A549 (cell line): ENCODE data around the gene IL4I1. TPM values are rescaled to one million over a fixed set of nuclear protein-coding genes. Genes with fewer than 3 reads are reported as not detected.

Experiments
- ATAC-seq, 2 experiments: fragments of 200-7000 bp in 1 of 2; fragments of >200 bp in 1 of 2; cut with Nextera tagmentation in 1 of 2; cut with Tn5 transposase in 1 of 2; 3 replicates each; pipeline versions ENCODE4 v1.8.0 to v1.9.1; 2018 to 2020; ENCODE audit warnings: mild to moderate bottlenecking in 1 of 2, moderate library complexity in 1 of 2
- CTCF ChIA-PET: fragments of 300-600 bp; sonication (Branson Sonifier 250); formaldehyde crosslinking; extraction: SDS; loops from one replicate; lab custom pipeline; 2021; ENCODE audit warnings: antibody characterized with exemption, inconsistent platforms; lab: Yijun Ruan, JAX
- POLR2A ChIA-PET: fragments of 350-600 bp; formaldehyde crosslinking; extraction: SDS; loops from one replicate; lab custom pipeline; 2021; ENCODE audit warnings: antibody characterized with exemption, inconsistent platforms; lab: Yijun Ruan, JAX
- DNase-seq, 2 experiments: peaks; one replicate each; pipeline versions ENCODE4 v3.0.0 to v3.0.0-alpha.2; 2011 to 2016; ENCODE audit warnings: low read depth in 1 of 2, low spot score in 1 of 2
- FAIRE-seq: peaks from 2 replicates; lab custom pipeline; 2011; peaks lifted over from hg19 to GRCh38; lab: Jason Lieb, UNC
- H3K27ac ChIP-seq, 2 experiments: fragments of >200 bp; sonication (Bioruptor Twin); formaldehyde crosslinking; 3 replicates each; pipeline ENCODE4 v1.5.1; 2016 to 2017
- H3K4me1 ChIP-seq: fragments of >200 bp; sonication (Bioruptor Twin); formaldehyde crosslinking; 3 replicates; pipeline ENCODE4 v1.6.1; 2016
- H3K4me2 ChIP-seq: fragments of >200 bp; sonication (Bioruptor Twin); formaldehyde crosslinking; 3 replicates; pipeline ENCODE4 v1.6.1; 2016
- H3K4me3 ChIP-seq: fragments of >200 bp; sonication (Bioruptor Twin); formaldehyde crosslinking; 3 replicates; pipeline ENCODE4 v1.5.1; 2016
- H3K9me3 ChIP-seq: fragments of >200 bp; sonication (Bioruptor Twin); formaldehyde crosslinking; 3 replicates; pipeline ENCODE4 v1.6.1; 2016
- ATOH8 ChIP-seq: fragments of 250-450 bp; sonication (Bioruptor Pico); IDR thresholded peaks from 2 replicates; pipeline ENCODE4 v1.5.0; 2020; ENCODE audit warnings: low read depth, mild to moderate bottlenecking, moderate library complexity
- BCL3 ChIP-seq: fragments of >200 bp; sonication (Bioruptor Twin); formaldehyde crosslinking; IDR thresholded peaks from 3 replicates; pipeline ENCODE4 v1.6.1; 2016
- BHLHE40 ChIP-seq: IDR thresholded peaks from 2 replicates; pipeline ENCODE4 v1.6.1; 2012; ENCODE audit warnings: low read depth, low read length, inconsistent platforms
- CBX2 ChIP-seq: fragments of 200-600 bp; sonication (generic); IDR thresholded peaks from 2 replicates; pipeline ENCODE4 v1.6.1; 2016; ENCODE audit warnings: low read depth, mild to moderate bottlenecking, borderline replicate concordance
- CBX8 ChIP-seq: fragments of 200-600 bp; sonication (generic); IDR thresholded peaks from 2 replicates; pipeline ENCODE4 v1.6.1; 2016
- CHD2 ChIP-seq: fragments of 150-350 bp; IDR thresholded peaks from 2 replicates; pipeline ENCODE4 v1.6.1; 2014; ENCODE audit warnings: low read length; ENCODE audit not compliant: partially characterized antibody
- CHD4 ChIP-seq: fragments of 200-600 bp; sonication (generic); IDR thresholded peaks from 2 replicates; pipeline ENCODE4 v1.6.1; 2016; ENCODE audit warnings: antibody characterized with exemption, mild to moderate bottlenecking, borderline replicate concordance
- CTCF ChIP-seq: fragments of >200 bp; sonication (Bioruptor Twin); formaldehyde crosslinking; IDR thresholded peaks from 3 replicates; pipeline ENCODE4 v1.5.1; 2016
- E2F6 ChIP-seq: IDR thresholded peaks from 2 replicates; pipeline ENCODE4 v1.6.1; 2012; ENCODE audit warnings: low read depth, borderline replicate concordance
- EHF ChIP-seq: fragments of 250-450 bp; sonication (Bioruptor Pico); IDR thresholded peaks from 2 replicates; pipeline ENCODE4 v1.5.0; 2020; ENCODE audit warnings: mild to moderate bottlenecking
- ELK1 ChIP-seq: fragments of 150-350 bp; IDR thresholded peaks from 2 replicates; pipeline ENCODE4 v1.6.1; 2014; ENCODE audit warnings: low read depth, mild to moderate bottlenecking, low read length
- EP300 ChIP-seq, 2 experiments: fragments of >200 bp; sonication (Bioruptor Twin); formaldehyde crosslinking; IDR thresholded peaks; 2 replicates in 1 of 2; 3 replicates in 1 of 2; pipeline ENCODE4 v1.6.1; 2016 to 2017
- ESRRA ChIP-seq: fragments of 150-350 bp; IDR thresholded peaks from 2 replicates; pipeline ENCODE4 v1.6.1; 2014; ENCODE audit warnings: mild to moderate bottlenecking, low read length, borderline replicate concordance
- FOSB ChIP-seq: fragments of 250-450 bp; sonication (Bioruptor Pico); IDR thresholded peaks from 2 replicates; pipeline ENCODE4 v1.5.0; 2020; ENCODE audit warnings: mild to moderate bottlenecking, moderate library complexity
- FOXS1 ChIP-seq: fragments of 250-450 bp; sonication (Bioruptor Pico); IDR thresholded peaks from 2 replicates; pipeline ENCODE4 v1.5.0; 2020; ENCODE audit warnings: mild to moderate bottlenecking, moderate library complexity
- HDAC2 ChIP-seq: fragments of 200-600 bp; sonication (generic); IDR thresholded peaks from 2 replicates; pipeline ENCODE4 v1.6.1; 2016
- HEYL ChIP-seq: fragments of 250-450 bp; sonication (Bioruptor Pico); IDR thresholded peaks from 2 replicates; pipeline ENCODE4 v1.8.0; 2021; ENCODE audit warnings: mild to moderate bottlenecking, moderate library complexity
- HMGXB4 ChIP-seq: fragments of 250-450 bp; sonication (Bioruptor Pico); IDR thresholded peaks from 2 replicates; pipeline ENCODE4 v1.5.0; 2021; ENCODE audit warnings: mild to moderate bottlenecking, moderate library complexity, borderline replicate concordance
- HOXB13 ChIP-seq: fragments of 250-450 bp; sonication (Bioruptor Pico); IDR thresholded peaks from 2 replicates; pipeline ENCODE4 v1.5.0; 2020; ENCODE audit warnings: low read depth, mild to moderate bottlenecking, moderate library complexity
- HOXB5 ChIP-seq: fragments of 250-450 bp; sonication (Bioruptor Pico); IDR thresholded peaks from 2 replicates; pipeline ENCODE4 v1.5.0; 2020; ENCODE audit warnings: mild to moderate bottlenecking, moderate library complexity
- JUN ChIP-seq, 2 experiments: fragments of >200 bp; sonication (Bioruptor Twin); formaldehyde crosslinking; IDR thresholded peaks; 2 replicates in 1 of 2; 3 replicates in 1 of 2; pipeline ENCODE4 v1.6.1; 2016 to 2017
- JUNB ChIP-seq: fragments of >200 bp; sonication (Bioruptor Twin); formaldehyde crosslinking; IDR thresholded peaks from 2 replicates; pipeline ENCODE4 v1.6.1; 2016
- MAFK ChIP-seq: fragments of 450-650 bp; IDR thresholded peaks from 2 replicates; pipeline ENCODE4 v1.6.1; 2014; ENCODE audit not compliant: partially characterized antibody
- MYC ChIP-seq: IDR thresholded peaks from 2 replicates; pipeline ENCODE4 v1.6.1; 2012; ENCODE audit warnings: mild to moderate bottlenecking, inconsistent platforms, low read length, improper control_type of control experiment, borderline replicate concordance
- PHF8 ChIP-seq: fragments of 200-600 bp; sonication (generic); IDR thresholded peaks from 2 replicates; pipeline ENCODE4 v1.6.1; 2016; ENCODE audit warnings: low read depth, mild to moderate bottlenecking, antibody characterized with exemption, moderate library complexity, borderline replicate concordance
- RARB ChIP-seq: fragments of 250-450 bp; sonication (Bioruptor Pico); IDR thresholded peaks from 2 replicates; pipeline ENCODE4 v1.8.0; 2021; ENCODE audit warnings: mild to moderate bottlenecking, moderate library complexity
- RCOR1 ChIP-seq: fragments of 150-350 bp; IDR thresholded peaks from 2 replicates; pipeline ENCODE4 v1.6.1; 2014; ENCODE audit warnings: antibody characterized with exemption, low read length, low read depth
- RFX5 ChIP-seq: fragments of 450-650 bp; IDR thresholded peaks from 2 replicates; pipeline ENCODE4 v1.7.1; 2014; ENCODE audit warnings: antibody characterized with exemption, mild to moderate bottlenecking, moderate library complexity
- RNF2 ChIP-seq: fragments of 200-600 bp; sonication (generic); IDR thresholded peaks from 2 replicates; pipeline ENCODE4 v1.6.1; 2016; ENCODE audit warnings: low read depth, mild to moderate bottlenecking, antibody characterized with exemption, moderate library complexity, borderline replicate concordance
- SMC3 ChIP-seq: fragments of >200 bp; sonication (Bioruptor Twin); formaldehyde crosslinking; IDR thresholded peaks from 3 replicates; pipeline ENCODE4 v1.6.1; 2018; ENCODE audit warnings: inconsistent platforms
- SREBF2 ChIP-seq: fragments of 450-650 bp; IDR thresholded peaks from 2 replicates; pipeline ENCODE4 v1.6.1; 2014; ENCODE audit warnings: mild to moderate bottlenecking, moderate library complexity
- TP53 ChIP-seq: fragments of 250-450 bp; sonication (Bioruptor Pico); IDR thresholded peaks from 2 replicates; pipeline ENCODE4 v1.5.0; 2021; ENCODE audit warnings: mild to moderate bottlenecking, moderate library complexity
- USF2 ChIP-seq: fragments of 450-650 bp; IDR thresholded peaks from 2 replicates; pipeline ENCODE4 v1.6.1; 2014; ENCODE audit warnings: antibody characterized with exemption
- WGBS: methylation state at CpG from one replicate; pipeline ENCODE4 v1.1.6; 2017; ENCODE audit errors: missing lambda C conversion rate; 5-methylcytosine and 5-hydroxymethylcytosine counted together
- polyA plus RNA-seq, 4 experiments: library from polyadenylated mRNA; depleted of rRNA in 3 of 4; stranded (reverse); fragments of >200 nt; fragmentation: RNase III in 1 of 4; extraction: RNeasy Plus Mini Kit Qiagen cat#74134 plus additional on column Dnase treatment in 1 of 4; gene quantifications; 2 replicates in 3 of 4; 3 replicates in 1 of 4; pipeline ENCODE4 v1.2.3, GENCODE V29; 2011 to 2017

Gene IL4I1
- polyA plus RNA-seq, 2 of the 4 experiments (the other 2 are of a cell fraction): 0.18 to 0.62 TPM

- Histone ChIP-seq H3K4me1 (peaks cover 22% of the 10 kb centered on the region), H3K4me3 (peak within 1 kb of the TSS; percentile 70), H3K27ac (peak within 1 kb of the TSS; percentile 95 to 96), H3K9me3 (no peaks in the 10 kb centered on the region), H3K4me2 (peak within 1 kb of the TSS; percentile 82)
- peak; percentile 67 to 78 for ATAC-seq
- ChIA-PET CTCF (interaction anchor here (0.6 to 3.9 kb wide), 6 partner anchors 9 to 48 kb away, joined by 3 to 26 read pairs (median 4); no protein-coding TSS in a partner anchor), POLR2A (interaction anchor here (0.6 to 2.6 kb wide), 23 partner anchors 8 to 400 kb away, joined by 3 to 30 read pairs (median 4); partner anchors contain the start of genes AKT1S1, AP2A1, FUZ and KCNC3)
- DNase-seq: peak; percentile 92 to 99
- FAIRE-seq: peak; percentile 83
- 1% methylated on average over 41 of the region's 48 CpGs for WGBS
- TF ChIP-seq FOXS1 (CRISPR knock-in tag): no peak
- peak; percentile 71; the same call in 1 of the 2 replicates for TF ChIP-seq TP53 (CRISPR knock-in tag)
- peak; percentile 88 for TF ChIP-seq PHF8
- peak; percentile 34; the same call in 1 of the 2 replicates for TF ChIP-seq RFX5
- no peak for TF ChIP-seq CHD4
- TF ChIP-seq EHF (CRISPR knock-in tag): no peak
- peak; percentile 62; the same call in 1 of the 3 replicates for TF ChIP-seq BCL3
- peak; percentile 72; the same call in 1 of the 2 replicates for TF ChIP-seq HMGXB4
- no peak for TF ChIP-seq ESRRA
- TF ChIP-seq FOSB: no peak
- TF ChIP-seq MAFK: no peak
- peak; percentile 48; the same call in 1 of the 2 replicates for TF ChIP-seq HOXB5 (CRISPR knock-in tag)
- TF ChIP-seq HDAC2: no peak
- TF ChIP-seq CHD2: peak; percentile 40
- TF ChIP-seq BHLHE40: no peak
- 0 out of 2 replicates have a peak, but pooled peaks have one; percentile 51 for TF ChIP-seq RARB (CRISPR knock-in tag)
- no peak for TF ChIP-seq HEYL (CRISPR knock-in tag)
- peak; percentile 70; the same call in 1 of the 2 replicates for TF ChIP-seq HOXB13 (CRISPR knock-in tag)
- no peak for TF ChIP-seq JUNB
- TF ChIP-seq CBX8: no peak
- no peak; the same call in 1 of the 2 replicates for TF ChIP-seq MYC
- TF ChIP-seq ATOH8 (CRISPR knock-in tag): no peak; the same call in 1 of the 2 replicates
- no peak for TF ChIP-seq SREBF2
- peak; percentile 68 to 81; a peak in 2 of 5 replicates for TF ChIP-seq JUN (IDR thresholded peaks at IDR 0.05)
- TF ChIP-seq E2F6: peak; percentile 100
- TF ChIP-seq USF2: no peak
- TF ChIP-seq RCOR1: no peak
- TF ChIP-seq RNF2: no peak
- no peak for TF ChIP-seq CBX2
- no peak for TF ChIP-seq CTCF
- TF ChIP-seq SMC3: no peak
- no peak for TF ChIP-seq ELK1
- TF ChIP-seq EP300 (IDR thresholded peaks at IDR 0.05): no peak
These were observed 32.5 kb upstream of the IL4I1 start, which contains the start of the genes ATF5 and NUP62 for GRCh38 chr19:49929121-49929610. Gene ATF5, plus strand, starts transcription at chr19:49929205. Its CDS starts 1,646 bp downstream, at chr19:49930851. Gene NUP62, minus strand, starts transcription at chr19:49929504. Its CDS starts 19,697 bp downstream, at chr19:49909807.
